Erythroblast (primary cell): ENCODE data around the gene DOCK4.

Source experiments
- GATA1 ChIP-seq: IDR thresholded peaks from 2 replicates; pipeline ENCODE4 v1.6.1; 2011; ENCODE audit warnings: low read depth, mild to moderate bottlenecking, control low read depth, low read length, moderate library complexity
- POLR2A ChIP-seq: IDR thresholded peaks from 2 replicates; pipeline ENCODE4 v1.6.1; 2011; ENCODE audit warnings: mild to moderate bottlenecking, low read length

GRCh38 chr7:111685349-111685748, 520.9 kb downstream of the DOCK4 start:
- no peak for TF ChIP-seq POLR2A
- no peak for TF ChIP-seq GATA1
